OCI-LY3 (cell line): ENCODE measurements around the gene CARD9.

Source experiments
- H2AFZ ChIP-seq: fragments of 200-600, 300-600 bp; shearing (Covaris generic); 2 replicates; pipeline ENCODE4 v1.6.0; 2014; ENCODE audit warnings: antibody characterized with exemption, low read depth, low read length
- H3K27ac ChIP-seq: fragments of 200-600, 300-600 bp; sonication (generic); 2 replicates; pipeline ENCODE4 v1.5.1; 2014; ENCODE audit warnings: mild to moderate bottlenecking, low read length, moderate library complexity, mixed read lengths
- H3K27me3 ChIP-seq: fragments of 200-600, 300-600 bp; sonication (generic); 2 replicates; pipeline ENCODE4 v1.6.1; 2014; ENCODE audit warnings: low read depth, low read length, mixed read lengths
- H3K36me3 ChIP-seq: fragments of 200-600, 300-600 bp; sonication (generic); replicated peaks from 2 replicates; pipeline ENCODE3; 2014; ENCODE audit warnings: low read depth, low read length, mixed read lengths
- H3K4me1 ChIP-seq: fragments of 300-600, 200-600 bp; sonication (generic); 2 replicates; pipeline ENCODE4 v1.6.1; 2014; ENCODE audit warnings: low read length, mixed read lengths
- H3K4me2 ChIP-seq: fragments of 200-600, 300-600 bp; sonication (generic); 2 replicates; pipeline ENCODE4 v1.6.1; 2014; ENCODE audit warnings: low read length, mixed read lengths
- H3K4me3 ChIP-seq: fragments of 300-600, 200-600 bp; sonication (generic); 2 replicates; pipeline ENCODE4 v1.5.1; 2014; ENCODE audit warnings: antibody characterized with exemption, mild to moderate bottlenecking, low read length, moderate library complexity
- H3K79me2 ChIP-seq: fragments of 300-600, 200-600 bp; shearing (Covaris generic); 2 replicates; pipeline ENCODE4 v1.6.1; 2014; ENCODE audit warnings: mild to moderate bottlenecking, low read length, mixed read lengths
- H3K9ac ChIP-seq: fragments of 300-600, 200-600 bp; shearing (Covaris generic); 2 replicates; pipeline ENCODE4 v1.6.0; 2014; ENCODE audit warnings: mild to moderate bottlenecking, low read length, moderate library complexity
- H3K9me3 ChIP-seq: fragments of 200-600, 300-600 bp; shearing (Covaris generic); 2 replicates; pipeline ENCODE4 v1.6.1; 2014; ENCODE audit warnings: low read length, mixed read lengths; ENCODE audit not compliant: insufficient read depth
- H4K20me1 ChIP-seq: fragments of 200-600, 300-600 bp; sonication (generic); 2 replicates; pipeline ENCODE4 v1.6.1; 2016; ENCODE audit warnings: low read length, mixed read lengths; ENCODE audit not compliant: insufficient read depth
- EZH2phosphoT487 ChIP-seq: fragments of 200-600 bp; shearing (Covaris generic); IDR thresholded peaks from 2 replicates; pipeline ENCODE4 v1.6.1; 2018; ENCODE audit warnings: antibody characterized with exemption, mixed run types, low read depth
- TF ChIP-seq, protein P1 (sequence below): fragments of 200-600, 300-600 bp; sonication (generic); IDR thresholded peaks from 2 replicates; pipeline ENCODE4 v1.5.1; 2014; ENCODE audit warnings: antibody characterized with exemption, low read length, low read depth

The CARD9 gene

DNA sequence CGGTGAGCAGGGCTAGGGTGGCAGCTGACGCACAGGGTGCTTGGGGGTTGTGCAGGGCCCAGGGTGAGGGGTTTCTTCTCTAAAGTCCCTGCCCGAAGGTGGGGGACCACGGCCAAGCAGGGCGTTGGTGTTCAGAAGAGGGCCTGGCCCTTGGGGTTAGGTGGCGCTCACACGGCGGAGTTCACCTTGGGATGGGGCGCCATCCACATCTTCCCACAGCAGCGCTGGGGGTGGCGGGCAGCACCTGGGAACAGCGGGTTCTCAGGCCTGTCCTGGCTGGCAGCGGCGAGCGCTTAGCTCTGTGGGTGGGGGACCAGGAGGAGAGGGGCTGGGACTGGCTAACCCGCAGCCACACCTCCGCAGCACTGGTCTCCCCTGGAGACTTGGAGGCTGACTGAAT is 40.0 kb downstream of the CARD9 start:
- Histone ChIP-seq H4K20me1 (no peaks in the 10 kb centered on the region), H3K9ac (no peak overlapping the region), H3K36me3 (no peaks in the 10 kb centered on the region)

DNA sequence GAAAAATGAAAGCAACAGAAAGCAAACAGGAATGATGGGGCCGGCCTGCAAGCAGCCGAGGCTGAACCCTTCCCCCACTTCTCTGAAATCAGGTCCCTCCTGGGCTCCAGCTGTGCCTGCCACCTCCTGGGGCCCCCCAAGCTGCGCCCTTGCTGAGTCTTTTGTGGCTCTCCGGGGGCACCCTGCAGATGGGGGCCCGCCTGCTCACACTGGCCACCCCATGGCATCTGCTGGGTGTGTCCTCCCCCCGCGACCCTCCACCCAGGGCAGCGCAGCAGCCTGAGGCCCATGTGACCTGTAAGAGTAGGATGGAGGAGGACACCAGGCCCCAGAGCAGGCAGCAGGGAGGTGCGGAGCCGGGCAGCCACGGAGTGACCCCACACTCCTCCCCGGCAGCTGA is 40.4 kb downstream of the CARD9 start:
- Histone ChIP-seq H3K79me2 (no peaks in the 10 kb centered on the region), H3K36me3 (no peaks in the 10 kb centered on the region), H3K4me1 (peaks cover 16% of the 10 kb centered on the region; the same call in 1 of the 2 replicates), H3K4me3 (no peak overlapping the region), H3K9ac (no peak overlapping the region), H3K9me3 (no peaks in the 10 kb centered on the region), H3K27ac (no peak overlapping the region), H3K27me3 (no peaks in the 10 kb centered on the region), H4K20me1 (no peaks in the 10 kb centered on the region), H2AFZ (no peak overlapping the region), H3K4me2 (no peak overlapping the region)
- TF ChIP-seq, protein P1, sequence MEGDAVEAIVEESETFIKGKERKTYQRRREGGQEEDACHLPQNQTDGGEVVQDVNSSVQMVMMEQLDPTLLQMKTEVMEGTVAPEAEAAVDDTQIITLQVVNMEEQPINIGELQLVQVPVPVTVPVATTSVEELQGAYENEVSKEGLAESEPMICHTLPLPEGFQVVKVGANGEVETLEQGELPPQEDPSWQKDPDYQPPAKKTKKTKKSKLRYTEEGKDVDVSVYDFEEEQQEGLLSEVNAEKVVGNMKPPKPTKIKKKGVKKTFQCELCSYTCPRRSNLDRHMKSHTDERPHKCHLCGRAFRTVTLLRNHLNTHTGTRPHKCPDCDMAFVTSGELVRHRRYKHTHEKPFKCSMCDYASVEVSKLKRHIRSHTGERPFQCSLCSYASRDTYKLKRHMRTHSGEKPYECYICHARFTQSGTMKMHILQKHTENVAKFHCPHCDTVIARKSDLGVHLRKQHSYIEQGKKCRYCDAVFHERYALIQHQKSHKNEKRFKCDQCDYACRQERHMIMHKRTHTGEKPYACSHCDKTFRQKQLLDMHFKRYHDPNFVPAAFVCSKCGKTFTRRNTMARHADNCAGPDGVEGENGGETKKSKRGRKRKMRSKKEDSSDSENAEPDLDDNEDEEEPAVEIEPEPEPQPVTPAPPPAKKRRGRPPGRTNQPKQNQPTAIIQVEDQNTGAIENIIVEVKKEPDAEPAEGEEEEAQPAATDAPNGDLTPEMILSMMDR = no peak
- no peak for TF ChIP-seq EZH2phosphoT487

More for the DNA sequence above, 40.0 kb downstream of the CARD9 start:
- H3K79me2 ChIP-seq = no peaks in the 10 kb centered on the region
- no peaks in the 10 kb centered on the region for H3K9me3 ChIP-seq
- no peak overlapping the region for H3K4me2 ChIP-seq
- H2AFZ ChIP-seq = no peak overlapping the region
- no peaks in the 10 kb centered on the region for H3K27me3 ChIP-seq
- peaks cover 11% of the 10 kb centered on the region; the same call in 1 of the 2 replicates for H3K4me1 ChIP-seq
- no peak overlapping the region for H3K27ac ChIP-seq
- H3K4me3 ChIP-seq = no peak overlapping the region
- TF ChIP-seq EZH2phosphoT487 = no peak
- TF ChIP-seq, protein P1 = no peak

DNA sequence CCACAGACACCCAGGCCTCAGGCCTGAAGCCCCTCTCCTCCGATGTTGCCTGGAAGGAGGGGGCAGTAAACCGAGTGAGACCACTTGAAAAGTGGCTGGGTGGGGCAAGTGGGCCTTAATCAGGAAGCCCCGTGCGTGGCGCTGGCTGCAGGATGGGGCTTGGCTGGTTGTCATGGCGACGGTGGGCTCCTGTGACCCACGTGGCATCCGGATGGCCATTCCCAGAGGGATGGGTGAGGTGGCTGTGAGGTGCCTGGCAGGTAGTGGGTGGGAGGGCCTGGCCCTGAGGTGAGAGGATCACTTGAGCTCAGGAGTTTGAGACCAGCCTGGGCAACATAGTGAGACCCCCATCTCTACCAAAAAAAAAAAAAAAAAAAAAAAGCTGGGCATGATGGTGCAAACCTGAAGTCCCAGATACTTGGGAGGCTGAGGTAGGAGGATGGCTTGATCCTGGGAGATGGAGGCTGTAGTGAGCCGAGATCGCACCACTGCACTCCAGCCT is 40.9 kb downstream of the CARD9 start:
- H3K27me3 ChIP-seq = no peaks in the 10 kb centered on the region
- TF ChIP-seq EZH2phosphoT487 = no peak
- TF ChIP-seq, protein P1 = no peak
- H3K9me3 ChIP-seq = no peaks in the 10 kb centered on the region
- H3K4me2 ChIP-seq = no peak overlapping the region
- H4K20me1 ChIP-seq = no peaks in the 10 kb centered on the region
- H3K27ac ChIP-seq = no peak overlapping the region
- H2AFZ ChIP-seq = no peak overlapping the region
- peaks cover 16% of the 10 kb centered on the region; the same call in 1 of the 2 replicates for H3K4me1 ChIP-seq
- no peaks in the 10 kb centered on the region for H3K36me3 ChIP-seq
- H3K4me3 ChIP-seq = no peak overlapping the region
- H3K9ac ChIP-seq = no peak overlapping the region
- no peaks in the 10 kb centered on the region for H3K79me2 ChIP-seq

DNA sequence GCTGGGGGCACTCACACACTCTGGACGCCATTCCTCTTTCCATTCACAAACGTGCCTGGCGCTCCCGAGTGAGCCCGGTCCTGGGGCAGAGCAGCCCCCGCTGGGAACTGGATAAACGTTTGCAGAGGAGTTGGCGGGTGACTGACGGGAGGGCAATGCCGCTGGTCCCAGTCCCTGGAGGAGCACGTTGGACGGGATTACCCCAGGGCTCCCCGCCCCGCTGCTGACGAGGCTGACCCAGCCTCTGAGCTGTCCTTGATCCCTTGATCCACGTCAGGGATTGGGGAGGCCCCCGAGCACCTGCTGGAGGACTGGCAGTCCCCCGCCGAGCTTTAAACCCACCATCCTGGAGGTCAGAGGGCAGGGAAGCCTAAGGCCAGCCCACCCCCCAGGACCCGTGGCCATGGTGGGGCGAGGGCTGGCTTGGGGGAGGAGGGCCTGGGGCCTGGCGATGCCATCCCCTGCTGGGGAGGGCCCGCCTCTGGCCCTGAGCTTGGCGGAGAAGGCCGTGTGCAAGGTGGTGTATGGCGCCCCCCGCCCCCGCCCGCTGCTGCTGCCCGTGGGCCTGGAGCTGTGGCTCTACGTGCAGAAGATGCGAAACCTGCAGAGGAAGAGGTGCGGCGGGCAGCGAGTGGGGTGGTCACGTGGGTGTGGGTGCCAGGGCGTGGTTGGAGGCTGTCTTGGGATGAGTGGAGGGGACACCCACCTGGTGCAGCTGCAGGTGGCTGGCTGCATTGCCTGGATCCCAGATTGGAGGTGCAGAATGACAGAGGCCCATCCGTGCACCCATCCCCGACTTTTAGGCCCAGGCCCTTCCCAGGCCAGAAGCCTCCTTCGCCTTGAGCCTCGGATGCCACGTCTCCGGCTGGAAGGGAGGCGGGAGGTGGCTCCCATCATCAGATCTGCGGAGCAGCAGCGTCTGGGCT is 41.6 kb downstream of the CARD9 start:
- no peaks in the 10 kb centered on the region for H3K36me3 ChIP-seq
- no peaks in the 10 kb centered on the region for H3K79me2 ChIP-seq
- no peak overlapping the region for H3K27ac ChIP-seq

More for the DNA sequence above, 41.6 kb downstream of the CARD9 start:
- no peak overlapping the region for H3K4me3 ChIP-seq
- no peaks in the 10 kb centered on the region for H4K20me1 ChIP-seq
- H3K4me2 ChIP-seq = no peak overlapping the region
- H3K9ac ChIP-seq = no peak overlapping the region
- no peak overlapping the region for H2AFZ ChIP-seq
- TF ChIP-seq EZH2phosphoT487 = no peak
- TF ChIP-seq, protein P1 = no peak
- peaks cover 18% of the 10 kb centered on the region; the same call in 1 of the 2 replicates for H3K4me1 ChIP-seq
- no peaks in the 10 kb centered on the region for H3K27me3 ChIP-seq
- H3K9me3 ChIP-seq = no peaks in the 10 kb centered on the region
